Breast epithelium (tissue), 4 donors: ENCODE measurements around the gene HDAC4. TPM values are rescaled to one million over a fixed set of nuclear protein-coding genes. Genes with fewer than 3 reads are reported as not detected.

Source experiments
- DNase-seq, 2 donors: peaks; one replicate each; pipeline ENCODE4 v3.0.0-alpha.2; 2019; ENCODE audit warnings: low spot score in 2 of 2
- H3K27ac ChIP-seq, 2 donors: fragments of 200-600 bp; sonication (generic) in 1 of 2; one replicate each; pipeline ENCODE4 v1.5.1; 2016 to 2019; ENCODE audit warnings: mild to moderate bottlenecking in 1 of 2
- H3K27me3 ChIP-seq, 2 donors: fragments of 200-600 bp; sonication (generic) in 1 of 2; one replicate each; pipeline versions ENCODE4 v1.5.1 to v1.6.0; 2017 to 2019; ENCODE audit warnings: control low read depth in 1 of 2, mild to moderate bottlenecking in 1 of 2
- H3K36me3 ChIP-seq: fragments of 200-600 bp; one replicate; pipeline ENCODE4 v1.5.1; 2019
- H3K4me1 ChIP-seq, 2 donors: fragments of 200-600 bp; sonication (generic); one replicate each; pipeline ENCODE4 v1.5.1; 2016 to 2019; ENCODE audit warnings: control low read depth in 1 of 2
- H3K4me3 ChIP-seq, 3 donors: fragments of 200-600 bp; sonication (generic); 1 replicate in 2 of 3; 2 replicates in 1 of 3; pipeline ENCODE4 v1.5.1; 2016 to 2019; ENCODE audit warnings: mild to moderate bottlenecking in 3 of 3, moderate library complexity in 2 of 3
- H3K9me3 ChIP-seq, 2 donors: fragments of 200-600 bp; sonication (generic) in 1 of 2; one replicate each; pipeline ENCODE4 v1.5.1; 2016 to 2019; ENCODE audit warnings: control low read depth in 1 of 2
- POLR2A ChIP-seq: fragments of 450-650 bp; IDR thresholded peaks from one replicate; pipeline ENCODE4 v1.6.1; 2016; ENCODE audit warnings: antibody characterized with exemption, mild to moderate bottlenecking, moderate library complexity
- POLR2AphosphoS5 ChIP-seq, 3 donors: sonication (generic); formaldehyde crosslinking; IDR thresholded peaks; one replicate each; pipeline ENCODE4 v1.6.1; 2017; ENCODE audit warnings: antibody characterized with exemption in 3 of 3
- intact Hi-C: fragments of 100-400 bp; cut with DNase I; formaldehyde crosslinking; loops from one replicate; pipeline ENCODE4 v1.15.1; 2023; ENCODE audit warnings: low total_unique reads
- total RNA-seq, 3 donors: library from RNA; depleted of rRNA; stranded (reverse); fragments of >200 nt; gene quantifications; one replicate each; pipeline ENCODE4 v1.1.0, GENCODE V29; 2016
- TF ChIP-seq, protein P1 (sequence below), 3 donors: fragments of 450-650 bp; IDR thresholded peaks; one replicate each; pipeline ENCODE4 v1.5.1; 2016 to 2017; ENCODE audit warnings: antibody characterized with exemption in 3 of 3, mild to moderate bottlenecking in 3 of 3, moderate library complexity in 3 of 3

Gene HDAC4
- total RNA-seq, 3 donors from 2014 or later, result 20.3 to 36.0 (median 32.8) TPM

DNA sequence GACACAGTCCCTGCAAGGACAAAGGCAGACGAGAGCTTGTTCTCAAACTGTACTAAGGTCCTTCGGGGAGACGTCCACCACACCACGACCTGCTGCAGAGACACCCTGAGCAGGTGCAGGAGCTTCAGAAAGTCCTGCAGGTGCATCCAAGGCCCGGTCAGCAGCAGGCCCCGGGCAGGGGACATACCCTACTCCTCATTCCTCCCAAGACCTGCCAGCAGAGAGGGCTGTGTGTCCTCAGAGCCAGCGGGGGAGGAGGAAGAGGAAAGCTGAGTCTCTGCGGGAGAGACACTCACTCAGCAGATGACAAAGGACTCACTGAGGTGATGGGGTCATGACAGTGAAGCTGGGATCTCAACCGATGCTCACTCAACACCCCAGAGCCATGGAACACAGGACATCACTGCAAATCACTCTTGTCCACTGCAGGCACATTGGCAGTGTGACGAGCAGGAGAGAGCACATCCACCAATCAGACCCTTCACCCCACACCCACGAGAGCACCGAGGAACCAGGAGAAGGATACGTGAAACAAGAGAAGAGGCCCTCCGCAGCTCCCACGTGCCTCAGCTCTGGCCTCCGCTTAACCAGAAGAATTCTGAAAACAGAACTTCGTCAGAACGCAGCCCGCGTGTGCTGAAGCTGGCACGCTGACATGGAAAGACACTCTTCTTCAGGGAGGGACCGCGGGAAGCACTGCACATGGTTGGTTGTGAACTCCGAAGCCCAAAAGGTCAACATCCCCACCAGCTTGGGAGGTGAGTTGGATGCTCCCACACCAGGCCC, 9.3 kb downstream of the HDAC4 start:
- Histone ChIP-seq H3K36me3 (no peaks in the 10 kb centered on the region), H3K4me1 (peaks cover 6 to 8% of the 10 kb centered on the region in 2 donors), H3K27ac (no peak overlapping the region), H3K9me3 (no peaks in the 10 kb centered on the region), H3K4me3 (no peak overlapping the region), H3K27me3 (no peaks in the 10 kb centered on the region)
- DNase-seq, result peak in 1 of 2 donors; percentile 43
- intact Hi-C loops, result no loop called here
- TF ChIP-seq POLR2AphosphoS5 (IDR thresholded peaks at IDR 0.05) (no peak), POLR2A (no peak)
- TF ChIP-seq, protein P1, sequence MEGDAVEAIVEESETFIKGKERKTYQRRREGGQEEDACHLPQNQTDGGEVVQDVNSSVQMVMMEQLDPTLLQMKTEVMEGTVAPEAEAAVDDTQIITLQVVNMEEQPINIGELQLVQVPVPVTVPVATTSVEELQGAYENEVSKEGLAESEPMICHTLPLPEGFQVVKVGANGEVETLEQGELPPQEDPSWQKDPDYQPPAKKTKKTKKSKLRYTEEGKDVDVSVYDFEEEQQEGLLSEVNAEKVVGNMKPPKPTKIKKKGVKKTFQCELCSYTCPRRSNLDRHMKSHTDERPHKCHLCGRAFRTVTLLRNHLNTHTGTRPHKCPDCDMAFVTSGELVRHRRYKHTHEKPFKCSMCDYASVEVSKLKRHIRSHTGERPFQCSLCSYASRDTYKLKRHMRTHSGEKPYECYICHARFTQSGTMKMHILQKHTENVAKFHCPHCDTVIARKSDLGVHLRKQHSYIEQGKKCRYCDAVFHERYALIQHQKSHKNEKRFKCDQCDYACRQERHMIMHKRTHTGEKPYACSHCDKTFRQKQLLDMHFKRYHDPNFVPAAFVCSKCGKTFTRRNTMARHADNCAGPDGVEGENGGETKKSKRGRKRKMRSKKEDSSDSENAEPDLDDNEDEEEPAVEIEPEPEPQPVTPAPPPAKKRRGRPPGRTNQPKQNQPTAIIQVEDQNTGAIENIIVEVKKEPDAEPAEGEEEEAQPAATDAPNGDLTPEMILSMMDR (IDR thresholded peaks at IDR 0.05), result no peak

DNA sequence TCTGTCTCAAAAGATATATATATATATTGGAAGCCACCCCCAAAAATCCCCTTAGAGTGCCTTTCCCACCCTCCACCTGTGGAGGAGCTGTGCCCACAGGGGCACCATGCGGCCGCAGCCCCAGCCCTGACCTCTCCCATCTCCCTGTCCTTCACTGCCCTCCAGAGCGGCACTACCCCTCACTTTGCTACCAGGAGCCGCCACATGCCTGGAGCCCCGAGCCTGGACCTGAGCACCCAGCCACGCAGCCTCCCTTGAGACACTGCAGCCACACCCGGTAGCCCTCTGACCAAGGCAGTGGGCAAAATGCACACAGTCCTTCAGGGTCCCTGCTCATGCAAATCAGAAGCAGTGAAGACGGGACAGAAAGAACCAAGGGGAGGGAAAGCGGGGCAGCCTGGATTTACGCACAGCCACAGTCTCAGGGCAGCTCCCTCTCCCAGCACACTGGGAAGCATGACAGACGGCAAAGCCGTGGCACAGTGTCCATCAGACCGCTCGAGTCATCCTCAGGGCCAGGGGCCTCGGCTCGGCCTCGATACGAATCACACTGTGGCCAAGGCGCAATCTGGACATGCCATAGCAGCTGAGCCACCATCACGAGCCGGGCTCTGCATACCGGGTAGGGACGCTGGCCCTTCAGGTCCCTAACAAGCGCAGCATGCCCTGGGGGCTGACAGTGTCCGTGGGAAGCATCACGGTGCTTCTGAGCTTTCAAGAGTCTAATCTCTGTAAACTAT, 10.1 kb downstream of the HDAC4 start:
- peaks cover 6 to 8% of the 10 kb centered on the region in 2 donors for H3K4me1 ChIP-seq
- no peaks in the 10 kb centered on the region for H3K9me3 ChIP-seq
- H3K4me3 ChIP-seq, result no peak overlapping the region
- no peak overlapping the region for H3K27ac ChIP-seq
- peak in 1 of 2 donors; percentile 38 for DNase-seq
- no peaks in the 10 kb centered on the region for H3K36me3 ChIP-seq
- H3K27me3 ChIP-seq, result no peaks in the 10 kb centered on the region
- intact Hi-C loops, result no loop called here
- TF ChIP-seq, protein P1 (IDR thresholded peaks at IDR 0.05), result no peak
- TF ChIP-seq POLR2A, result no peak
- no peak for TF ChIP-seq POLR2AphosphoS5 (IDR thresholded peaks at IDR 0.05)

GRCh38 chr2:239389414-239390329, 11.1 kb downstream of the HDAC4 start:
- Histone ChIP-seq H3K4me3 (no peak overlapping the region), H3K27me3 (no peaks in the 10 kb centered on the region), H3K27ac (no peak overlapping the region), H3K4me1 (peaks cover 6 to 8% of the 10 kb centered on the region in 2 donors), H3K36me3 (no peaks in the 10 kb centered on the region), H3K9me3 (no peaks in the 10 kb centered on the region)
- TF ChIP-seq POLR2AphosphoS5 (IDR thresholded peaks at IDR 0.05) (no peak), POLR2A (no peak)
- TF ChIP-seq, protein P1 (IDR thresholded peaks at IDR 0.05), result no peak
- intact Hi-C loops, result no loop called here
- no peak for DNase-seq

- Histone ChIP-seq H3K36me3 (no peaks in the 10 kb centered on the region), H3K27ac (no peak overlapping the region), H3K27me3 (no peaks in the 10 kb centered on the region), H3K4me1 (peaks cover 3 to 4% of the 10 kb centered on the region in 2 donors), H3K9me3 (no peaks in the 10 kb centered on the region), H3K4me3 (no peak overlapping the region)
- DNase-seq, result no peak
- TF ChIP-seq POLR2A (no peak), POLR2AphosphoS5 (IDR thresholded peaks at IDR 0.05) (no peak)
- TF ChIP-seq, protein P1 (IDR thresholded peaks at IDR 0.05), result no peak
- intact Hi-C loops, result no loop called here
Observed at GRCh38 chr2:239388236-239389151, 12.3 kb downstream of the HDAC4 start.
